Stimulated activated CD8-positive, alpha-beta memory T cell treated with anti-CD3 and anti-CD28 coated beads, Interleukin-7, amount 100 ng/mL, for 4 hours (primary cell): ENCODE measurements around the gene PPBP.

Experiments used
- DNase-seq, 2 donors: peaks; one replicate each; pipeline ENCODE4 v3.0.0-alpha.2; 2020; ENCODE audit warnings: low read depth in 2 of 2

Gene PPBP

DNA sequence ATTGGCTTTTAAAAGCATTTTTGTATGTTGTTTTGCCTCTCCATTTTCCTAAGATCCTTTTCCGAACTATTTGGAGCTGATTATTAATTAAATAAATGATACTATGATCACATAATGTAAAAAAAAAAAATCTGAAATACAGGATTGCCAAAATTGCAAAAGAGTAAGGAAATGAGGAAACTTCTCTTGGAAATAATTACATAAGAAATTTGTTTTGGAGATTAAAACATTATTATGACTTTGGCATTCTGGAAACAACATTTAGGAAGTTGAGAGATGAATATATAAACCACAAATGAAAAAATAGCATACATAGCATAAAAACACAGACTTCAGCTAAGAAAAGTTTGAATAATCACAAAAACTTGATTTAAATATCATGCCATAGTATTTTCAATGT lies 39.7 kb downstream of the PPBP start:
- no peak for DNase-seq

- no peak for DNase-seq
Measured at GRCh38 chr4:73947239-73947985, 40.6 kb downstream of the PPBP start.

GRCh38 chr4:73945674-73946449 lies 42.1 kb downstream of the PPBP start:
- no peak for DNase-seq

DNA sequence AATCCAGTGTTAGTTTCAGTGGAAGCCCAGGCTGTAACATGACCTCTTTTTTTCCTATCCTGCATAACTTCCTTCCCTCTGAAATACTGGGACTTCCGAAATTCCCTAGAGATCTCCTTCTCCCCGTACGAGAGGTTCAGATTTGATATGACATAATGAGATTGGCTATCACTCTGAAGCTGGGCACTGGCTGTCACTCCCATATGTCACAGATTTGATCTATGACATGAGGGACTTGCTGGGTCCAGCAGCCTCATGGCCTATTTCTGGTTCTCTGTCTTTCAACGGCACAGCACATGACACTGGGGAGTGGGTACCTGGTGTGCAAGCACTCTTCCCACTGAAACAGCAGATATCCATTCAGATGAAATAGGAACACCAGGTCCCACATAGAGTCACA lies 42.9 kb downstream of the PPBP start:
- DNase-seq, result no peak

- no peak for DNase-seq
Measured at GRCh38 chr4:73944061-73944875, 43.7 kb downstream of the PPBP start.

- no peak for DNase-seq
Measured at GRCh38 chr4:73943555-73943954, 44.4 kb downstream of the PPBP start.

- no peak for DNase-seq
Measured at GRCh38 chr4:73936969-73937368, 51.0 kb downstream of the PPBP start.
